ENCODE measurements around the gene HLA-A.

The HLA-A gene

GRCh38 chr6:29942275-29943052, at the start of gene HLA-A:
Gene HLA-A, plus strand, starts transcription at chr6:29942532. Its CDS starts 22 bp downstream, at chr6:29942554.
- TF ChIP-seq GATA1 (IDR thresholded peaks at IDR 0.05; ENCODE audit: low read depth, low read length): no peak
- TF ChIP-seq POLR2A (IDR thresholded peaks at IDR 0.05; ENCODE audit: low read length): peak; percentile 67
- DNase-seq: peak; percentile 87 to 92

- TF ChIP-seq POLR2A (IDR thresholded peaks at IDR 0.05; ENCODE audit: low read length) (no peak), GATA1 (IDR thresholded peaks at IDR 0.05; ENCODE audit: low read depth, low read length) (no peak)
- no peak for DNase-seq
Observed at GRCh38 chr6:29892696-29893095, 49.6 kb upstream of the HLA-A start.

- no peak for DNase-seq
- TF ChIP-seq POLR2A (IDR thresholded peaks at IDR 0.05; ENCODE audit: low read length): no peak
Observed at GRCh38 chr6:29899281-29899680, 43.1 kb upstream of the HLA-A start.

GRCh38 chr6:29905286-29905685, 37.0 kb upstream of the HLA-A start:
- TF ChIP-seq GATA1 (IDR thresholded peaks at IDR 0.05; ENCODE audit: low read depth, low read length): no peak
- TF ChIP-seq POLR2A (IDR thresholded peaks at IDR 0.05; ENCODE audit: low read length): no peak
- no peak for DNase-seq

- TF ChIP-seq POLR2A (IDR thresholded peaks at IDR 0.05; ENCODE audit: low read length) (no peak), GATA1 (IDR thresholded peaks at IDR 0.05; ENCODE audit: low read depth, low read length) (no peak)
- DNase-seq: no peak
Observed at GRCh38 chr6:29907637-29908340, 34.5 kb upstream of the HLA-A start.

- DNase-seq: no peak
- TF ChIP-seq GATA1 (IDR thresholded peaks at IDR 0.05; ENCODE audit: low read depth, low read length) (no peak), POLR2A (IDR thresholded peaks at IDR 0.05; ENCODE audit: low read length) (no peak)
Observed at GRCh38 chr6:29908341-29908662, 34.0 kb upstream of the HLA-A start.

GRCh38 chr6:29908710-29909109, 33.6 kb upstream of the HLA-A start:
- DNase-seq: no peak
- TF ChIP-seq POLR2A (IDR thresholded peaks at IDR 0.05; ENCODE audit: low read length) (no peak), GATA1 (IDR thresholded peaks at IDR 0.05; ENCODE audit: low read depth, low read length) (no peak)

- no peak for TF ChIP-seq GATA1 (IDR thresholded peaks at IDR 0.05; ENCODE audit: low read depth, low read length)
- TF ChIP-seq POLR2A (IDR thresholded peaks at IDR 0.05; ENCODE audit: low read length): no peak
- DNase-seq: no peak
Observed at GRCh38 chr6:29909985-29910384, 32.3 kb upstream of the HLA-A start.

GRCh38 chr6:29912840-29913239, 29.5 kb upstream of the HLA-A start:
- DNase-seq: no peak
- TF ChIP-seq GATA1 (IDR thresholded peaks at IDR 0.05; ENCODE audit: low read depth, low read length) (no peak), POLR2A (IDR thresholded peaks at IDR 0.05; ENCODE audit: low read length) (no peak)

GRCh38 chr6:29916741-29917140, 25.6 kb upstream of the HLA-A start:
- TF ChIP-seq GATA1 (IDR thresholded peaks at IDR 0.05; ENCODE audit: low read depth, low read length) (no peak), POLR2A (IDR thresholded peaks at IDR 0.05; ENCODE audit: low read length) (no peak)

GRCh38 chr6:29917857-29918256, 24.5 kb upstream of the HLA-A start:
- DNase-seq: peak in 1 of 2 experiments; percentile 4
- no peak for TF ChIP-seq POLR2A (IDR thresholded peaks at IDR 0.05; ENCODE audit: low read length)
- no peak for TF ChIP-seq GATA1 (IDR thresholded peaks at IDR 0.05; ENCODE audit: low read depth, low read length)

More at GRCh38 chr6:29916741-29917140, 25.6 kb upstream of the HLA-A start:
- DNase-seq: no peak

GRCh38 chr6:29919506-29920445, 22.6 kb upstream of the HLA-A start:
- DNase-seq: no peak
- TF ChIP-seq POLR2A (IDR thresholded peaks at IDR 0.05; ENCODE audit: low read length): no peak

GRCh38 chr6:29924287-29924686, 18.0 kb upstream of the HLA-A start:
- DNase-seq: no peak
- TF ChIP-seq POLR2A (IDR thresholded peaks at IDR 0.05; ENCODE audit: low read length) (no peak), GATA1 (IDR thresholded peaks at IDR 0.05; ENCODE audit: low read depth, low read length) (no peak)

- TF ChIP-seq POLR2A (IDR thresholded peaks at IDR 0.05; ENCODE audit: low read length): no peak
- TF ChIP-seq GATA1 (IDR thresholded peaks at IDR 0.05; ENCODE audit: low read depth, low read length): no peak
- no peak for DNase-seq
Observed at GRCh38 chr6:29924731-29925130, 17.6 kb upstream of the HLA-A start.
